Measurements from ENCODE around the gene CHRD. TPM values are rescaled to one million over a fixed set of nuclear protein-coding genes. Genes with fewer than 3 reads are reported as not detected.
"Not testable (repeated sequence)": the region's sequence is repeated elsewhere in the genome, so short reads cannot be mapped to it uniquely, and the experiment has no call there.

CHRD gene
- polyA plus RNA-seq, 1 experiment: 1.5 TPM

GRCh38 chr3:184426691-184427141, 46.9 kb downstream of the CHRD start:
- Histone ChIP-seq H3K4me3 (ENCODE audit: low read depth, low read length) (no peak overlapping the region), H3K36me3 (ENCODE audit: control insufficient read depth, insufficient read depth, low read length) (no peaks in the 10 kb centered on the region), H3K27me3 (ENCODE audit: control insufficient read depth, insufficient read depth, low read length) (peaks cover 2% of the 10 kb centered on the region; the same call in 1 of the 2 replicates)
- DNase-seq (ENCODE audit: low read depth): no peak
- CTCF ChIA-PET: interaction anchor here (1.0 to 2.0 kb wide), 2 partner anchors 42 to 87 kb away, joined by 3 to 5 read pairs; no protein-coding TSS in a partner anchor
- TF ChIP-seq CTCF (IDR thresholded peaks at IDR 0.05; ENCODE audit: insufficient read depth, low read depth, low read length): no peak
- POLR2A ChIA-PET: no interaction called here

- Histone ChIP-seq H3K27me3 (ENCODE audit: control insufficient read depth, insufficient read depth, low read length) (no peaks in the 10 kb centered on the region), H3K4me3 (ENCODE audit: low read depth, low read length) (no peak overlapping the region), H3K36me3 (ENCODE audit: control insufficient read depth, insufficient read depth, low read length) (no peaks in the 10 kb centered on the region)
- POLR2A ChIA-PET: interaction anchor here (0.6 kb wide), 1 partner anchor 56 kb away, joined by 4 read pairs; no protein-coding TSS in a partner anchor
- no peak for DNase-seq (ENCODE audit: low read depth)
- CTCF ChIA-PET: interaction anchor here (0.7 to 1.9 kb wide), 2 partner anchors 11 to 133 kb away, joined by 3 to 6 read pairs; partner anchors contain the start of gene EPHB3
- no peak for TF ChIP-seq CTCF (IDR thresholded peaks at IDR 0.05; ENCODE audit: insufficient read depth, low read depth, low read length)
Measured at GRCh38 chr3:184428561-184429175, 48.8 kb downstream of the CHRD start.

- Histone ChIP-seq H3K36me3 (ENCODE audit: control insufficient read depth, insufficient read depth, low read length) (no peaks in the 10 kb centered on the region), H3K27me3 (ENCODE audit: control insufficient read depth, insufficient read depth, low read length) (no peaks in the 10 kb centered on the region), H3K4me3 (ENCODE audit: low read depth, low read length) (no peak overlapping the region)
- no peak for DNase-seq (ENCODE audit: low read depth)
- no peak for TF ChIP-seq CTCF (IDR thresholded peaks at IDR 0.05; ENCODE audit: insufficient read depth, low read depth, low read length)
- POLR2A ChIA-PET: no interaction called here
- CTCF ChIA-PET: interaction anchor here (0.9 to 1.9 kb wide), 3 partner anchors 12 to 83 kb away, joined by 3 to 6 read pairs (median 4); no protein-coding TSS in a partner anchor
Measured at GRCh38 chr3:184429786-184430185, 49.9 kb downstream of the CHRD start.

GRCh38 chr3:184430940-184431339, 51.1 kb downstream of the CHRD start:
- DNase-seq (ENCODE audit: low read depth): no peak
- ChIA-PET POLR2A (no interaction called here), CTCF (interaction anchor here (1.1 to 1.2 kb wide), 2 partner anchors 19 to 38 kb away, joined by 3 read pairs; no protein-coding TSS in a partner anchor)
- Histone ChIP-seq H3K27me3 (ENCODE audit: control insufficient read depth, insufficient read depth, low read length) (no peaks in the 10 kb centered on the region), H3K4me3 (ENCODE audit: low read depth, low read length) (no peak overlapping the region), H3K36me3 (ENCODE audit: control insufficient read depth, insufficient read depth, low read length) (no peaks in the 10 kb centered on the region)
- no peak for TF ChIP-seq CTCF (IDR thresholded peaks at IDR 0.05; ENCODE audit: insufficient read depth, low read depth, low read length)

GRCh38 chr3:184433178-184433577, 53.3 kb downstream of the CHRD start:
- H3K27me3 ChIP-seq (ENCODE audit: control insufficient read depth, insufficient read depth, low read length); H3K4me3 ChIP-seq (ENCODE audit: low read depth, low read length); H3K36me3 ChIP-seq (ENCODE audit: control insufficient read depth, insufficient read depth, low read length); POLR2A ChIA-PET; DNase-seq (ENCODE audit: low read depth): not testable (repeated sequence)
- CTCF ChIA-PET: interaction anchor here (0.6 to 0.7 kb wide), 2 partner anchors 16 to 567 kb away, joined by 3 read pairs; no protein-coding TSS in a partner anchor
